ENCODE data around the gene THSD7B. TPM values are rescaled to one million over a fixed set of nuclear protein-coding genes. Genes with fewer than 3 reads are reported as not detected.

The THSD7B gene
- total and polyA plus RNA-seq, 9 of the 15 experiments (the other 6 are each of a cell fraction or from before 2014, with no cell fraction given) = not detected

GRCh38 chr2:137689549-137689948, 924.2 kb downstream of the THSD7B start (continued):
- TF ChIP-seq TSHZ1 (CRISPR knock-in tag; IDR thresholded peaks at IDR 0.05) (no peak), SMAD2 (IDR thresholded peaks at IDR 0.05; ENCODE audit: low read depth, low read length) (no peak), OTX1 (CRISPR knock-in tag; IDR thresholded peaks at IDR 0.05) (no peak), MCM7 (IDR thresholded peaks at IDR 0.05) (no peak), TFAP4 (CRISPR knock-in tag; IDR thresholded peaks at IDR 0.05; ENCODE audit: borderline replicate concordance) (no peak), RBFOX2 (IDR thresholded peaks at IDR 0.05; ENCODE audit: low read depth, low read length) (no peak), PHB (CRISPR knock-in tag; IDR thresholded peaks at IDR 0.05) (no peak), NONO (IDR thresholded peaks at IDR 0.05; ENCODE audit: low read depth in 2 of 2, low read length in 1 of 2) (no peak), PHF21A (IDR thresholded peaks at IDR 0.05; ENCODE audit: borderline replicate concordance, low read depth) (no peak)

All from K562 (cell line).